CD14-positive monocyte (primary cell): ENCODE measurements around the gene SLC25A26. TPM values are rescaled to one million over a fixed set of nuclear protein-coding genes. Genes with fewer than 3 reads are reported as not detected.
"Not testable (repeated sequence)": the region's sequence is repeated elsewhere in the genome, so short reads cannot be mapped to it uniquely, and the experiment has no call there.

Experiments
- DNase-seq, 3 donors: peaks; one replicate each; pipeline ENCODE4 v3.0.0-alpha.2; 2011 to 2022
- H2AFZ ChIP-seq: 2 replicates; pipeline ENCODE4 v1.6.0; 2012; ENCODE audit warnings: mild to moderate bottlenecking, low read depth, low read length, inconsistent platforms; ENCODE audit not compliant: insufficient read depth, poor library complexity, severe bottlenecking
- H3K27ac ChIP-seq, 2 donors: 1 replicate in 1 of 2; 2 replicates in 1 of 2; pipeline ENCODE4 v1.5.1; 2012 to 2013; ENCODE audit warnings: low read length in 2 of 2, control low read depth in 1 of 2, inconsistent platforms in 1 of 2, low read depth in 1 of 2, mild to moderate bottlenecking in 1 of 2
- H3K27me3 ChIP-seq, 2 donors: one replicate each; pipeline versions ENCODE4 v1.6.0 to v1.6.1; 2011 to 2013; ENCODE audit warnings: low read length in 2 of 2; ENCODE audit not compliant: control insufficient read depth in 2 of 2, insufficient read depth in 2 of 2
- H3K36me3 ChIP-seq, 2 donors: replicated peaks in 1 of 2; 1 replicate in 1 of 2; 2 replicates in 1 of 2; pipeline versions ENCODE4 v1.5.1 to v1.6.1; 2012 to 2013; ENCODE audit warnings: low read length in 2 of 2, control low read depth in 1 of 2, inconsistent platforms in 1 of 2, mild to moderate bottlenecking in 1 of 2; ENCODE audit not compliant: insufficient read depth in 2 of 2, control insufficient read depth in 1 of 2
- H3K4me1 ChIP-seq, 2 donors: 1 replicate in 1 of 2; 2 replicates in 1 of 2; pipeline versions ENCODE4 v1.5.1 to v1.6.1; 2012 to 2013; ENCODE audit warnings: low read length in 2 of 2, control low read depth in 1 of 2, inconsistent platforms in 1 of 2, mild to moderate bottlenecking in 1 of 2, moderate library complexity in 1 of 2; ENCODE audit not compliant: insufficient read depth in 2 of 2, control insufficient read depth in 1 of 2
- H3K4me2 ChIP-seq: replicated peaks from 2 replicates; pipeline ENCODE3; 2012; ENCODE audit warnings: low read length, moderate library complexity, mild to moderate bottlenecking; ENCODE audit not compliant: poor library complexity, severe bottlenecking; ENCODE audit errors: extremely low read depth
- H3K4me3 ChIP-seq, 3 experiments: fragments of 200-600 bp in 1 of 3; sonication (generic) in 1 of 3; replicated peaks in 1 of 3; 1 replicate in 2 of 3; 2 replicates in 1 of 3; pipeline ENCODE4 v1.5.1; 2011 to 2013; ENCODE audit warnings: low read length in 3 of 3, mild to moderate bottlenecking in 3 of 3, control low read depth in 2 of 3, low read depth in 2 of 3, inconsistent platforms in 1 of 3, moderate library complexity in 1 of 3
- H3K79me2 ChIP-seq: 2 replicates; pipeline ENCODE4 v1.6.0; 2012; ENCODE audit warnings: mild to moderate bottlenecking, control low read depth, inconsistent platforms, low read length, moderate library complexity; ENCODE audit not compliant: insufficient read depth
- H3K9ac ChIP-seq: 2 replicates; pipeline ENCODE4 v1.6.0; 2017; ENCODE audit warnings: low read length, mild to moderate bottlenecking; ENCODE audit not compliant: insufficient read depth, poor library complexity, severe bottlenecking
- H3K9me3 ChIP-seq, 2 donors: replicated peaks in 1 of 2; 1 replicate in 1 of 2; 2 replicates in 1 of 2; pipeline versions ENCODE4 v1.5.1 to v1.6.1; 2012 to 2013; ENCODE audit warnings: low read length in 2 of 2, control low read depth in 1 of 2; ENCODE audit not compliant: control insufficient read depth in 1 of 2, insufficient read depth in 1 of 2
- H4K20me1 ChIP-seq: 2 replicates; pipeline ENCODE4 v1.6.0; 2012; ENCODE audit warnings: mild to moderate bottlenecking, low read length, control low read depth, moderate library complexity; ENCODE audit not compliant: insufficient read depth
- H3K27ac Mint-ChIP-seq, 7 donors: one replicate each; pipeline ENCODE4 v1.8.0; 2020; ENCODE audit warnings: mild to moderate bottlenecking in 7 of 7, mixed read lengths in 7 of 7, moderate library complexity in 6 of 7, inconsistent platforms in 2 of 7
- H3K27me3 Mint-ChIP-seq, 3 donors: one replicate each; pipeline ENCODE4 v1.8.0; 2021 to 2022; ENCODE audit warnings: low read depth in 3 of 3, mild to moderate bottlenecking in 3 of 3, mixed read lengths in 3 of 3, moderate library complexity in 3 of 3, inconsistent platforms in 1 of 3
- H3K36me3 Mint-ChIP-seq, 2 donors: one replicate each; pipeline ENCODE4 v1.8.0; 2020; ENCODE audit warnings: mixed read lengths in 2 of 2, inconsistent platforms in 1 of 2, mild to moderate bottlenecking in 1 of 2
- H3K4me1 Mint-ChIP-seq: one replicate; pipeline ENCODE4 v1.8.0; 2020; ENCODE audit warnings: mild to moderate bottlenecking, mixed read lengths
- H3K4me3 Mint-ChIP-seq, 2 donors: one replicate each; pipeline ENCODE4 v1.8.0; 2020; ENCODE audit warnings: mild to moderate bottlenecking in 2 of 2, mixed read lengths in 2 of 2, moderate library complexity in 1 of 2
- H3K9me3 Mint-ChIP-seq, 7 donors: one replicate each; pipeline ENCODE4 v1.8.0; 2020 to 2022; ENCODE audit warnings: mixed read lengths in 7 of 7, mild to moderate bottlenecking in 6 of 7, moderate library complexity in 6 of 7, inconsistent platforms in 2 of 7
- CTCF ChIP-seq: fragments of 200-600 bp; IDR thresholded peaks from one replicate; pipeline ENCODE4 v1.8.0; 2022; ENCODE audit warnings: antibody characterized with exemption, mild to moderate bottlenecking
- WGBS: methylation state at CpG from one replicate; pipeline ENCODE4 v1.1.5; 2013; ENCODE audit warnings: missing lambda C conversion rate; ENCODE audit not compliant: insufficient coverage; 5-methylcytosine and 5-hydroxymethylcytosine counted together
- intact Hi-C, 2 donors: fragments of 100-400 bp; cut with micrococcal nuclease; formaldehyde crosslinking; loops; one replicate each; pipeline versions ENCODE4 v1.15.0 to v1.15.1; 2023
- polyA plus RNA-seq, 3 donors: library from polyadenylated mRNA; depleted of rRNA in 1 of 3; unstranded in 2 of 3; stranded (reverse) in 1 of 3; fragments of 300-500 nt in 2 of 3; fragments of >200 nt in 1 of 3; fragmentation: Illumina TruSeq in 2 of 3; gene quantifications; 1 replicate in 2 of 3; 2 replicates in 1 of 3; pipeline ENCODE4 v1.2.3, GENCODE V29; 2012 to 2021

SLC25A26 gene
- polyA plus RNA-seq, 3 donors, result 11.6 to 23.0 (median 14.4) TPM

DNA sequence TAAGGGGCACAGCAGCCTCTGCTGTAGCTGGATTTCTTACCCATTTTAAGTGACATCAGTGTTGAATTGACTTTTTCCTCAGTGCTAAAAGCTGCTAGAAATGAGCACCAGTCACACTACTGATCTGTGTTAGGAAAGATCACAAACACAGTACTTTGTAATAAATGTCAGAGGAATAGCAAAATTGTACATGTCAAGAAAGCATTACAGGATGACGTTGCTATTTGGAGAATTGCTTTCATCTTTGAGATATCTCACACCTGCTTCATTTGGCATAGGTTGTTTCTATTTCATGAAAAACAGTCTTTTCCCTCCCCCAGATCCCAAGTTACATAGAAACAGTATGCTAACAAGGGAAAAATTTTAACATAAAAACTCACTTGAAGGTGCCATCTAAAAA, 77.8 kb downstream of the SLC25A26 start:
- Mint-ChIP-seq H3K4me3 (no peak overlapping the region), H3K27me3 (no peaks in the 10 kb centered on the region), H3K9me3 (peaks cover 0 to 2% (median 0%) of the 10 kb centered on the region in 7 donors), H3K27ac (no peak overlapping the region), H3K36me3 (no peaks in the 10 kb centered on the region), H3K4me1 (peaks cover 3% of the 10 kb centered on the region)
- WGBS, result no CpG with 5 or more reads among the region's 1 CpG
- no peaks in the 10 kb centered on the region for H3K36me3 ChIP-seq
- no peaks in the 10 kb centered on the region for H3K79me2 ChIP-seq
- no peak overlapping the region for H2AFZ ChIP-seq
- no peaks in the 10 kb centered on the region for H3K4me1 ChIP-seq
- no peak for TF ChIP-seq CTCF
- no peak overlapping the region for H3K9ac ChIP-seq
- H3K4me3 ChIP-seq, result no peak overlapping the region
- H3K9me3 ChIP-seq, result no peaks in the 10 kb centered on the region
- no peaks in the 10 kb centered on the region for H4K20me1 ChIP-seq
- H3K27me3 ChIP-seq, result no peaks in the 10 kb centered on the region
- H3K4me2 ChIP-seq, result no peak overlapping the region
- no peak overlapping the region for H3K27ac ChIP-seq
- DNase-seq, result no peak
- intact Hi-C loops, result no loop called here

GRCh38 chr3:66299085-66299484, 78.3 kb downstream of the SLC25A26 start:
- H3K9ac ChIP-seq, H3K27ac ChIP-seq, H3K9me3 ChIP-seq, H3K36me3 Mint-ChIP-seq, H3K4me1 Mint-ChIP-seq, H3K27ac Mint-ChIP-seq, H3K4me2 ChIP-seq, H3K27me3 ChIP-seq, H3K4me3 ChIP-seq, H3K27me3 Mint-ChIP-seq, intact Hi-C loops, H3K9me3 Mint-ChIP-seq, H3K4me3 Mint-ChIP-seq, H3K4me1 ChIP-seq, H3K36me3 ChIP-seq, H2AFZ ChIP-seq, DNase-seq, H3K79me2 ChIP-seq, H4K20me1 ChIP-seq: not testable (repeated sequence)
- WGBS, result 100% methylated on average over 4 of the region's 7 CpGs
